Neural cell (in vitro differentiated cells): ENCODE results near the gene SLC5A9. TPM values are rescaled to one million over a fixed set of nuclear protein-coding genes. Genes with fewer than 3 reads are reported as not detected.

Experiments used
- H2AFZ ChIP-seq: fragments of 200-600, 300-800 bp; sonication (generic), shearing (Covaris generic); 2 replicates; pipeline ENCODE4 v1.6.0; 2014; ENCODE audit warnings: low read depth, mild to moderate bottlenecking, antibody characterized with exemption, low read length, moderate library complexity
- H3F3A ChIP-seq: fragments of 200-600 bp; shearing (Covaris generic); 2 replicates; pipeline ENCODE4 v1.6.1; 2016; ENCODE audit warnings: mild to moderate bottlenecking, moderate library complexity, mixed read lengths, antibody characterized with exemption, low read length; ENCODE audit not compliant: insufficient read depth, poor library complexity, severe bottlenecking
- H3K27ac ChIP-seq: fragments of 200-600, 300-800 bp; sonication (generic), shearing (Covaris generic); 2 replicates; pipeline ENCODE4 v1.5.1; 2014; ENCODE audit warnings: mild to moderate bottlenecking, low read length, moderate library complexity
- H3K27me3 ChIP-seq: fragments of 300-800, 200-600 bp; sonication (generic), shearing (Covaris generic); 2 replicates; pipeline ENCODE4 v1.6.0; 2014; ENCODE audit warnings: mild to moderate bottlenecking, low read depth, low read length, moderate library complexity; ENCODE audit not compliant: insufficient read depth
- H3K36me3 ChIP-seq: fragments of 300-800, 200-600 bp; sonication (generic), shearing (Covaris generic); 2 replicates; pipeline ENCODE4 v1.5.1; 2014; ENCODE audit warnings: mild to moderate bottlenecking, antibody characterized with exemption, low read length, moderate library complexity; ENCODE audit not compliant: insufficient read depth
- H3K4me2 ChIP-seq: fragments of 300-800, 200-600 bp; sonication (generic), shearing (Covaris generic); 2 replicates; pipeline ENCODE4 v1.6.0; 2014; ENCODE audit warnings: mild to moderate bottlenecking, low read length
- H3K4me3 ChIP-seq: fragments of 300-800, 200-600 bp; sonication (generic), shearing (Covaris generic); 2 replicates; pipeline ENCODE4 v1.5.1; 2014; ENCODE audit warnings: mild to moderate bottlenecking, low read length, moderate library complexity
- H3K79me2 ChIP-seq: fragments of 200-600 bp; shearing (Covaris generic); replicated peaks from 2 replicates; pipeline ENCODE4 v1.6.0; 2014; ENCODE audit warnings: mild to moderate bottlenecking, low read length, moderate library complexity; ENCODE audit not compliant: insufficient read depth
- H3K9ac ChIP-seq: fragments of 300-800, 200-600 bp; sonication (generic), shearing (Covaris generic); 2 replicates; pipeline ENCODE4 v1.6.1; 2016; ENCODE audit warnings: mild to moderate bottlenecking, low read length, mixed read lengths
- H3K9me2 ChIP-seq: fragments of 200-600 bp; shearing (Covaris generic); 2 replicates; pipeline ENCODE4 v1.6.1; 2016; ENCODE audit warnings: mild to moderate bottlenecking, low read length, mixed read lengths; ENCODE audit not compliant: insufficient read depth
- H3K9me3 ChIP-seq: fragments of 200-600, 300-800 bp; sonication (generic), shearing (Covaris generic); 2 replicates; pipeline ENCODE4 v1.6.1; 2016; ENCODE audit warnings: mild to moderate bottlenecking, mixed run types, low read length, moderate library complexity, mixed read lengths
- H4K20me1 ChIP-seq: fragments of 200-600 bp; shearing (Covaris generic); 2 replicates; pipeline ENCODE4 v1.6.1; 2016; ENCODE audit warnings: mild to moderate bottlenecking, mixed run types; ENCODE audit not compliant: insufficient read depth
- CTCF ChIP-seq: fragments of 450-650 bp; IDR thresholded peaks from 2 replicates; pipeline ENCODE4 v1.5.1; 2014; ENCODE audit warnings: antibody characterized with exemption, mild to moderate bottlenecking, moderate library complexity; ENCODE audit not compliant: poor library complexity, severe bottlenecking
- EP300 ChIP-seq: fragments of 450-650 bp; conservative IDR thresholded peaks from 2 replicates; pipeline ENCODE4 v1.6.1; 2014; ENCODE audit warnings: antibody characterized with exemption, mild to moderate bottlenecking, moderate library complexity; ENCODE audit not compliant: poor library complexity, severe bottlenecking
- EZH2 ChIP-seq: fragments of 200-600, 300-800 bp; shearing (Covaris generic), sonication (generic); IDR thresholded peaks from 2 replicates; pipeline ENCODE4 v1.6.1; 2014; ENCODE audit warnings: antibody characterized with exemption, low read length, borderline replicate concordance, mild to moderate bottlenecking; ENCODE audit not compliant: insufficient read depth, poor library complexity, severe bottlenecking
- MXI1 ChIP-seq: fragments of 450-650 bp; conservative IDR thresholded peaks from 2 replicates; pipeline ENCODE4 v1.6.1; 2014; ENCODE audit warnings: antibody characterized with exemption, mild to moderate bottlenecking; ENCODE audit not compliant: poor library complexity, severe bottlenecking
- POLR2AphosphoS5 ChIP-seq: IDR thresholded peaks from 2 replicates; pipeline ENCODE4 v1.6.1; 2012
- RAD21 ChIP-seq: fragments of 450-650 bp; conservative IDR thresholded peaks from 2 replicates; pipeline ENCODE4 v1.6.1; 2014; ENCODE audit warnings: antibody characterized with exemption, mild to moderate bottlenecking, moderate library complexity
- REST ChIP-seq: IDR thresholded peaks from 2 replicates; pipeline ENCODE4 v1.6.1; 2012; ENCODE audit warnings: borderline replicate concordance
- SMC3 ChIP-seq: fragments of 450-650 bp; conservative IDR thresholded peaks from 2 replicates; pipeline ENCODE4 v1.6.1; 2014; ENCODE audit warnings: antibody characterized with exemption, mild to moderate bottlenecking, moderate library complexity; ENCODE audit not compliant: poor library complexity
- TAF1 ChIP-seq: IDR thresholded peaks from 2 replicates; pipeline ENCODE4 v1.6.1; 2012; ENCODE audit warnings: low read depth
- polyA plus RNA-seq: library from polyadenylated mRNA; depleted of rRNA; stranded (reverse); fragments of >200 nt; gene quantifications from 2 replicates; pipeline ENCODE4 v1.2.3, GENCODE V29; 2014

The SLC5A9 gene
- polyA plus RNA-seq, 1 donor from 2014 or later, result not detected

GRCh38 chr1:48206371-48206770, 16.1 kb upstream of the SLC5A9 start:
- no peak overlapping the region for H3K4me2 ChIP-seq
- no peaks in the 10 kb centered on the region for H3K27me3 ChIP-seq
- H3F3A ChIP-seq, result no peaks in the 10 kb centered on the region
- H3K9me2 ChIP-seq, result no peaks in the 10 kb centered on the region
- H3K27ac ChIP-seq, result no peak overlapping the region
- H2AFZ ChIP-seq, result no peak overlapping the region
- no peak overlapping the region for H3K4me3 ChIP-seq
- TF ChIP-seq REST, result no peak
- TF ChIP-seq EZH2, result no peak
- no peak for TF ChIP-seq EP300
- TF ChIP-seq RAD21, result no peak
- TF ChIP-seq SMC3, result no peak
- no peak for TF ChIP-seq CTCF
- TF ChIP-seq MXI1, result no peak
- no peak for TF ChIP-seq POLR2AphosphoS5
- no peak for TF ChIP-seq TAF1
- H3K9ac ChIP-seq, result no peak overlapping the region
- no peaks in the 10 kb centered on the region for H3K36me3 ChIP-seq
- H4K20me1 ChIP-seq, result no peaks in the 10 kb centered on the region
- H3K79me2 ChIP-seq, result no peaks in the 10 kb centered on the region
- no peaks in the 10 kb centered on the region for H3K9me3 ChIP-seq

- no peaks in the 10 kb centered on the region for H3K9me3 ChIP-seq
- H3K27ac ChIP-seq, result no peak overlapping the region
- H3K79me2 ChIP-seq, result no peaks in the 10 kb centered on the region
- no peak overlapping the region for H3K9ac ChIP-seq
- H2AFZ ChIP-seq, result no peak overlapping the region
- H3F3A ChIP-seq, result no peaks in the 10 kb centered on the region
- H4K20me1 ChIP-seq, result no peaks in the 10 kb centered on the region
- H3K4me2 ChIP-seq, result no peak overlapping the region
- H3K36me3 ChIP-seq, result no peaks in the 10 kb centered on the region
- TF ChIP-seq POLR2AphosphoS5, result no peak
- TF ChIP-seq EZH2, result no peak
- TF ChIP-seq SMC3, result no peak
- TF ChIP-seq MXI1, result no peak
- no peak for TF ChIP-seq EP300
- no peak for TF ChIP-seq TAF1
- no peak for TF ChIP-seq CTCF
- no peak for TF ChIP-seq RAD21
- TF ChIP-seq REST, result no peak
- H3K4me3 ChIP-seq, result no peak overlapping the region
- no peaks in the 10 kb centered on the region for H3K27me3 ChIP-seq
- H3K9me2 ChIP-seq, result no peaks in the 10 kb centered on the region
Observed at GRCh38 chr1:48207131-48207530, 15.4 kb upstream of the SLC5A9 start.
